BLaER1 (cell line): ENCODE measurements around the gene DAGLB.

Source experiments
- H3K27ac ChIP-seq: shearing (Covaris generic); formaldehyde crosslinking; 2 replicates; pipeline ENCODE4 v1.8.1; 2022
- H3K27me3 ChIP-seq: shearing (Covaris generic); formaldehyde crosslinking; 2 replicates; pipeline ENCODE4 v1.8.1; 2022
- H3K36me3 ChIP-seq: shearing (Covaris generic); formaldehyde crosslinking; 2 replicates; pipeline ENCODE4 v1.8.1; 2022
- H3K4me1 ChIP-seq: shearing (Covaris generic); formaldehyde crosslinking; 2 replicates; pipeline ENCODE4 v1.8.1; 2022
- H3K4me2 ChIP-seq: shearing (Covaris generic); formaldehyde crosslinking; 2 replicates; pipeline ENCODE4 v1.8.1; 2022
- H3K4me3 ChIP-seq: shearing (Covaris generic); formaldehyde crosslinking; 2 replicates; pipeline ENCODE4 v1.8.1; 2022
- H3K9ac ChIP-seq: shearing (Covaris generic); formaldehyde crosslinking; 2 replicates; pipeline ENCODE4 v1.8.1; 2022
- H3K9me3 ChIP-seq: shearing (Covaris generic); formaldehyde crosslinking; 2 replicates; pipeline ENCODE4 v1.8.1; 2022
- H4K20me1 ChIP-seq: shearing (Covaris generic); formaldehyde crosslinking; 2 replicates; pipeline ENCODE4 v1.8.1; 2022
- Cebpa-rat ChIP-seq: shearing (Covaris generic); IDR thresholded peaks from 2 replicates; pipeline ENCODE4 v1.8.1; 2022

DAGLB gene

DNA sequence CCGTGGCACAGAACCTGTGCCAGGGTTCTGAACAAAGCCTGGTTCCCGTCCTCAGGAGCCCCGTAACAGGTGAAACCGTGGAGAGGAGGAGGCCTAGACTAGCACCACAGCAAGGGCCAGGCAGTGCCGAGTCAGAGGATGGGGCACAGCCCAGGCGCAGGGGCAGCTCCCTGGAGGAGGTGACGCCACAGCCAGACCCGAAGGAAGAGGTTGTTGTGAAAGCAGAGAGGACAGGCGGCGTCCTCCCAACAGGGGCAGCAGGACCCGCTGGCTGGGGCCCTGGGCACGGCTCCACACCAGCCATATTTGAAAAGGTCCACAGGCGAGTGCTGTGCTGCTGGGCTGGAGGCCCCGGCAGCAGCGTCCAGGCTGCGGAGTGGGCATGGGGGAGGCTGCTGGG is 25.7 kb downstream of the DAGLB start:
- peaks cover 54% of the 10 kb centered on the region for H3K4me1 ChIP-seq
- H3K27me3 ChIP-seq: no peaks in the 10 kb centered on the region
- H3K4me2 ChIP-seq: no peak overlapping the region
- H3K27ac ChIP-seq: peak overlapping the region; percentile 85; the same call in 1 of the 2 replicates
- H3K9me3 ChIP-seq: no peaks in the 10 kb centered on the region
- TF ChIP-seq Cebpa-rat: no peak
- H3K9ac ChIP-seq: no peak overlapping the region
- no peak overlapping the region for H3K4me3 ChIP-seq
- peaks cover 87% of the 10 kb centered on the region for H4K20me1 ChIP-seq
- peaks cover 96% of the 10 kb centered on the region for H3K36me3 ChIP-seq

DNA sequence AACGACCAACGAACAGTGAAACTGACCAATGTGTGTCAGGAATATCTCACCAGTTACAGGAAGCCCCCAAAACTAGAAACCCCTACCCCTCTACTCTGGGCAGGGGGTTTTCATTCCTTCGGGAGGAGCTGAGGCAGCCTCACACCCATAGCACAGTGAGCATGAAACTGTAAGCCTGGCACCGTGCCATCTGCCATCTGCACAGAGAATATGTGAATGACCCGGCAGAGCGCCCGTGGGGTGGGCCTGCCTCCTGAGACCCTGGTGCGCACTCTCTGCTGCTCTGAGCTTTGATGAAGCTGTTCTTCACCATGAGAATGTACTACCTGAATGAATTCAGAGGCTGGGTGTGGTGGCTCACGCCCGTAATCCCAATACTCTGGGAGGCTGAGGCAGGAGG is 27.1 kb downstream of the DAGLB start:
- H3K9me3 ChIP-seq: no peaks in the 10 kb centered on the region
- H3K36me3 ChIP-seq: peaks cover 96% of the 10 kb centered on the region
- TF ChIP-seq Cebpa-rat: no peak
- H4K20me1 ChIP-seq: peaks cover 81% of the 10 kb centered on the region
- H3K27me3 ChIP-seq: no peaks in the 10 kb centered on the region
- no peak overlapping the region for H3K9ac ChIP-seq
- H3K4me1 ChIP-seq: peaks cover 66% of the 10 kb centered on the region
- H3K27ac ChIP-seq: 0 out of 2 replicates have a peak overlapping the region, but pooled peaks have one; percentile 9
- H3K4me3 ChIP-seq: no peak overlapping the region
- H3K4me2 ChIP-seq: no peak overlapping the region

DNA sequence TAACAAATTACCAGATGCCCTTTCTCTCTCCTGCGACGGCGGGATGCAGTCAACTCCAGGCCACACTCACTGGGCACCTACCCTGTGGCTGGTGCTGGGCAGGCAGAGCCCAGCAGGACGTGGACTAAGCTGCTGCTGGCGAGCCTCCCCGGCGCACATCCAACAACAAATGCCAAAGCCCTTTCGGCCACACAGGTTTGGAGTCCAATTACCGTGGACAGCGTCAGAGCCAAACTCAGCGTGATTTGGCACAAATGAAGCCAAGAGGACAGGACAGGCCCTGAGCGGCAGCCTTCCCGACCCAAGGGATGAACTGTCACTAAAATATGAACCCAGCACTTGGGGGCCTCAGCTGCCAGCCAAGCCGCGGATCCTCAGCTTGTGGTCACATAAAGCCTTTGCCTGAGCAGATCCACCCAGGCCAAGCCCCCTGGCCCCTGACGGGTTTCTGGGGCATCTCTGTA is 28.4 kb downstream of the DAGLB start:
- Histone ChIP-seq H3K9me3 (no peaks in the 10 kb centered on the region), H3K9ac (0 out of 2 replicates have a peak overlapping the region, but pooled peaks have one; percentile 27), H3K4me2 (no peak overlapping the region), H3K27me3 (no peaks in the 10 kb centered on the region), H3K4me3 (no peak overlapping the region), H3K27ac (no peak overlapping the region), H4K20me1 (peaks cover 68% of the 10 kb centered on the region), H3K4me1 (peaks cover 52% of the 10 kb centered on the region), H3K36me3 (peaks cover 96% of the 10 kb centered on the region)
- TF ChIP-seq Cebpa-rat: no peak

DNA sequence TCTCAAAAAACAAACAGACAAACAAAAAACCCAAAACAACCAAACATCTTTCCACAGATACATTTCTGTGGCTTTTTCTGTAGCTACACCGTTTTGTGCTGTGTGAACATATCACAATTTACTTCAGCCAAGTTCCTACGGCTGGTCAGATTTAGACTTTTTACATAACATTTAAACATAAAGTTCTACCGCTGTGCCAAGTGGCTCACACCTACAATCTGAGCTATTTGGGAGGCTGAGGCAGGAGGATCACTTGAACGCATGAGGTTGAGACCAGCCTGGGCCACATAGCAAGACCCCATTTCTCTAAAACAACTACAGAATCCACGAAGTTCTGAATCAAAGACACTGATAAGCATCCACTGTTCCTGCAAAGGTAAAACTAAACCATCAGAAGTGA is 30.3 kb downstream of the DAGLB start:
- Histone ChIP-seq H3K4me3 (no peak overlapping the region), H3K4me2 (peak overlapping the region; percentile 59), H3K9ac (no peak overlapping the region), H3K9me3 (no peaks in the 10 kb centered on the region), H3K4me1 (peaks cover 33% of the 10 kb centered on the region), H4K20me1 (peaks cover 64% of the 10 kb centered on the region), H3K27me3 (no peaks in the 10 kb centered on the region), H3K27ac (peak overlapping the region; percentile 82; the same call in 1 of the 2 replicates), H3K36me3 (peaks cover 97% of the 10 kb centered on the region)
- TF ChIP-seq Cebpa-rat: no peak

DNA sequence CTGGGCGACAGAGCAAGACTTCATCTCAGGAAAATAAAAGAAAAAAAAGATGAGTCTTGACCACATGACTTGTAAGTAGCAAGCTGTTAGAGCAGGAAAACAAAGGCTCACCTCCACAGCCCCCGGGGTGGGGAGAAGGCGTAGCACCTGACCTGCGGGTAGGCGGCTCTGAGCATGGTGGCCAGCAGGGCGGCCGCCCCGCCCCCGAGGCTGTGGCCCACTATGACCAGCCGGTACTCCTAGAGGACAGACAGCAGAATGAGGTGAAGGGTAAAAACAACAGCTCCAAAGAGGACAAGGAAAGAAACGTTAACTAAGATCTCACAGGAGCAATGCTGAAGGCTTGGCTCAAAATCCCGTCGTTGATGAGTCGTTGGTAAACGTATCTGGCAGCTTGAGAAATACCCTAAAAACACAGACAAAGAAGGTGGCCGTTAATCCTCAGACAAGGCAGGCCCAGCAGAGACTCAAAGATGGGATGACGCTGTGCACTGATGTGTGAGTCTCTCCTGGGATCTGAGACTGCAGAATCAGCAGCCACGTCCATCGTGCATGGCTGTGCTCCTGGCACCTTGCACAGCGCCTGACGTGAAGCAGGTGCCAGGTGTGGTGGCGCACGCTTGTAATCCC is 31.1 kb downstream of the DAGLB start:
- no peak for TF ChIP-seq Cebpa-rat
- Histone ChIP-seq H3K4me2 (peak overlapping the region; percentile 59), H3K27me3 (no peaks in the 10 kb centered on the region), H3K4me1 (peaks cover 29% of the 10 kb centered on the region), H3K9ac (peak overlapping the region; percentile 61), H3K4me3 (no peak overlapping the region), H3K9me3 (no peaks in the 10 kb centered on the region), H3K36me3 (peaks cover 97% of the 10 kb centered on the region), H4K20me1 (peaks cover 64% of the 10 kb centered on the region), H3K27ac (peak overlapping the region; percentile 82)

DNA sequence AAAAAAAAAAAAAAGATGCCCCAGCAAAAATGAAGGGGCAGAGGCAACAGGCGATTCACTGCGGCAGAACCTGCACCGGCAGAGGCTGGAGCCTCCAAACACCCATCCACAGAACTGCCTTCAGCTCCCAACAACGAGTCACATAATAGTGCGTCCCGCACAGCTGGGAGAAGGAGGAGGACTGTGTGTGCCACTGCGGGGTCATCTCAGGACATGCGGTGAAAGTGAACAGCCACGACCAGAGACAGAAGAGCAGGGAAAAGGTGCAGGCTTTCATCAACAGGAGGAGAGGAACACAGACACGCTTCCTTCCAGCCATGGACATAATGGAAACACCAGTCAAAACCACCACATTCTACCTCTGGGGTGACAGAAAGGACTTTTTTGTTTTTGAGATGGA is 34.1 kb downstream of the DAGLB start:
- peaks cover 23% of the 10 kb centered on the region for H3K4me1 ChIP-seq
- no peak overlapping the region for H3K9ac ChIP-seq
- H3K4me3 ChIP-seq: no peak overlapping the region
- H3K27me3 ChIP-seq: no peaks in the 10 kb centered on the region
- no peak for TF ChIP-seq Cebpa-rat
- H3K27ac ChIP-seq: no peak overlapping the region
- H3K9me3 ChIP-seq: no peaks in the 10 kb centered on the region
- no peak overlapping the region for H3K4me2 ChIP-seq
- H3K36me3 ChIP-seq: peaks cover 100% of the 10 kb centered on the region
- peaks cover 69% of the 10 kb centered on the region for H4K20me1 ChIP-seq

DNA sequence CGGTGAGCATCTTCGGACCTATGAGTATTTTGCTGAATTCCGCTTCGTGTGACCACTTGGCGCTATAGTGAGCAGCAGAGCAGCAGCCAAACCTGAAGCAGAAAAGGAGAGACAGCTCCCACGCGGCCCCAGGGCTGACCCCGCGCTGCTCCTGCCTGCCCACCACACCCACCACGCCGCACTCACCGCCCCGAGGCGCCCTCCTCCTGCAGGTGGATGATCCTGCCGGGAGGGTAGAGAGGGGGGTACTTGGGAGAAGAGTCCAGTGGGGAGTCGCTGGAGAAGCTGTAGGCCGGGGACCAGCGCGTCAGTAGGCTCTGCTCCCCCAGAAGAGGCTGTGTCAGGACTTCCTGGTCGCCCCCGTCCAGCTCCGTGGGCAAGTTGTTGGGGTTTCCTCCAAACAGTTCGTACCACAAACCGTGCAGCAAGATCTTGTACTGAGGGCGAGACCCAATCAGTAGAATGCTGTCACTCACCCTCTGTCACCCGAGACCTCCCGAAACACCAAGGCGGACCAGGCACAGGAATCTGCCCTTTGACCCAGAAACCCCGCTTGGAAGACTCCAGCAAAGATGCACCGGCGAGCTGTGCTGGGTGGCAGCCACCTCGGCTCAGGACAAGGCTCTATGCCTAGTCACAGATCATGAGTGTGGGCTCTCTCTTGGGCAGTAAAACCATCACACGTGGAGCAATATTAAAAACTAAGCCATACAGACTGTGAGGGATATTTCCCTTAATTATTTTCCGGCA is 37.6 kb downstream of the DAGLB start:
- Histone ChIP-seq H3K36me3 (peaks cover 100% of the 10 kb centered on the region), H3K4me2 (no peak overlapping the region), H3K27me3 (no peaks in the 10 kb centered on the region), H3K9ac (no peak overlapping the region), H3K4me3 (no peak overlapping the region), H3K27ac (no peak overlapping the region), H4K20me1 (peaks cover 83% of the 10 kb centered on the region), H3K4me1 (peaks cover 12% of the 10 kb centered on the region; the same call in 1 of the 2 replicates), H3K9me3 (no peaks in the 10 kb centered on the region)
- no peak for TF ChIP-seq Cebpa-rat

DNA sequence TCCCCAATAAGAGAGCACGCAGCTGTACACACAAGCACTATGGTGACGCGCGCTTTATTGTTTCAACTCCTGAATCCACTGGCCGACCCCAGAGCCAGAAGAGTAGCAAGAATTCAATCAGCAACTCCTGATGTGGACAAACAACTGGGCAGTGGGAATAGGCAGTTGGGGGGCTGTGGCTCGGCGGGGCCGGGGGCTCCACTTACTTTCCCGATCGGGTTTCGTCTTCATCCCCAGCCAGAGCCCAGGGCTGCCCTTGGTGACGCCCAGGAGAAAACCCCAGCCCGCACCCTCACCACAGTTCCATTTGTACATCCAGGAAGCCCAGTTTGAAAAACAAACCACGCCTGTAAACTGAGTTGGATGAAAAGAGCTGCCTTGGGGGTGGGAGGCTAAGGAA is 38.7 kb downstream of the DAGLB start:
- H3K27ac ChIP-seq: no peak overlapping the region
- no peaks in the 10 kb centered on the region for H3K27me3 ChIP-seq
- TF ChIP-seq Cebpa-rat: no peak
- H3K9ac ChIP-seq: no peak overlapping the region
- peaks cover 93% of the 10 kb centered on the region for H4K20me1 ChIP-seq
- H3K4me1 ChIP-seq: peaks cover 12% of the 10 kb centered on the region; the same call in 1 of the 2 replicates
- no peak overlapping the region for H3K4me2 ChIP-seq
- H3K36me3 ChIP-seq: peaks cover 100% of the 10 kb centered on the region
- H3K9me3 ChIP-seq: no peaks in the 10 kb centered on the region
- H3K4me3 ChIP-seq: no peak overlapping the region

DNA sequence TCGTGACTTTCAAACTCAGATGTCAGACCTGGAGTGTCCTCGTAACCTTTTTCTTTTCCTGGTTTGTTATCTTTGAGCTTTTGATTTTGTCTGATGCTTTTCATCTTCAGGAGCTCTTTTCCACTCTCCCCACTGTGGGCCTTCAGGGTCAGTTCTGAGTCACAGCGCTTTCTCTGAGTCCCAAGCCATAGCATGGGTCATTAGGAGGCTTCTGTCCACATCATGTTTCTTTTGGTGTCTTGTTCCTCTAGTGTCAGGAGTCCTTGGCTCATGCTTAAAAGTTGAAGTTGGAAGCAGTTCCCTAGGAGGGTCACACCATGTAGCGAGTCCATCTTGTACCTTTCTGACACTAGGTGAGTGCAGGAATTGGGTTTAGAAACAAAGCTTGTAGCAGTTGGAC is 40.3 kb downstream of the DAGLB start:
- peaks cover 100% of the 10 kb centered on the region for H3K36me3 ChIP-seq
- H3K27me3 ChIP-seq: no peaks in the 10 kb centered on the region
- no peaks in the 10 kb centered on the region for H3K9me3 ChIP-seq
- H3K4me1 ChIP-seq: peaks cover 12% of the 10 kb centered on the region; the same call in 1 of the 2 replicates
- H3K9ac ChIP-seq: no peak overlapping the region
- H4K20me1 ChIP-seq: peaks cover 96% of the 10 kb centered on the region
- no peak for TF ChIP-seq Cebpa-rat
- H3K27ac ChIP-seq: 0 out of 2 replicates have a peak overlapping the region, but pooled peaks have one; percentile 3
- H3K4me2 ChIP-seq: no peak overlapping the region
- no peak overlapping the region for H3K4me3 ChIP-seq

DNA sequence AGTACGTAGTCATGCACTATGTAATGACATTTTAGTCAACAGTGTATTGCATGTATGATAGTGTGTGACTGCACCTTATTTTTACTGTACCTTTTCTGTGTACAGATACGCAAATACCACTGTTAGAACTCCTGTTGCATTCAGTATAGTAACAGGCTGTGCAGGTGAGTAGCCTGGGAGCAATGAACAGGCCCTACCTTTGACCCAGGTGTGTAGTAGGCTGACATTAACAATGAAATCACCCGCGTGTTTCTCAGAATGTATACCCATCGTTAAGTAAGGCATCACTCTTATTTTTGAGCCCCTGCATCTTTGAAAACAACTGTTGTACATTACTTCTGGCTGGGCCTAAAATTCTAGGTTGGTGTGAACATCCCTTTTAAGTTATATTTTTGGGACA is 41.6 kb downstream of the DAGLB start:
- Histone ChIP-seq H3K9ac (no peak overlapping the region), H3K4me2 (no peak overlapping the region), H3K4me1 (peaks cover 12% of the 10 kb centered on the region; the same call in 1 of the 2 replicates), H3K27me3 (no peaks in the 10 kb centered on the region), H3K4me3 (no peak overlapping the region), H3K9me3 (no peaks in the 10 kb centered on the region), H4K20me1 (peaks cover 98% of the 10 kb centered on the region), H3K36me3 (peaks cover 100% of the 10 kb centered on the region), H3K27ac (no peak overlapping the region)
- TF ChIP-seq Cebpa-rat: no peak
